CD4-positive, alpha-beta T cell (primary cell): ENCODE data around the gene GRK5. TPM values are rescaled to one million over a fixed set of nuclear protein-coding genes. Genes with fewer than 3 reads are reported as not detected.

Experiments used
- ATAC-seq: fragments of 200-7000 bp; cut with Tn5 transposase; one replicate; pipeline ENCODE4 v1.10.0; 2022; ENCODE audit warnings: mild to moderate bottlenecking; ENCODE audit not compliant: poor library complexity
- CTCF ChIA-PET: fragments of 350-600 bp; sonication (Branson Sonifier 250); formaldehyde crosslinking; loops from one replicate; lab custom pipeline; 2021; ENCODE audit warnings: antibody characterized with exemption, inconsistent platforms; lab: Charles Lee
- POLR2A ChIA-PET: fragments of 350-600 bp; sonication (Branson Sonifier 250); formaldehyde crosslinking; loops from one replicate; lab custom pipeline; 2021; ENCODE audit warnings: antibody characterized with exemption, inconsistent platforms; lab: Charles Lee
- DNase-seq, 14 experiments: peaks; one replicate each; pipeline ENCODE4 v3.0.0-alpha.2; 2013 to 2020; ENCODE audit warnings: mixed read lengths in 2 of 14
- H3K27ac ChIP-seq, 2 donors: one replicate each; pipeline versions ENCODE4 v1.5.1 to v1.7.0; 2013; ENCODE audit warnings: low read length in 2 of 2, low read depth in 1 of 2, mild to moderate bottlenecking in 1 of 2
- H3K27me3 ChIP-seq, 2 experiments: 1 replicate in 1 of 2; 2 replicates in 1 of 2; pipeline versions ENCODE4 v1.6.1 to v1.7.0; 2013; ENCODE audit warnings: low read length in 2 of 2, control low read depth in 1 of 2, mild to moderate bottlenecking in 1 of 2, moderate library complexity in 1 of 2; ENCODE audit not compliant: insufficient read depth in 2 of 2, control insufficient read depth in 1 of 2
- H3K36me3 ChIP-seq: one replicate; pipeline ENCODE4 v1.6.1; 2013; ENCODE audit warnings: low read length, control low read depth; ENCODE audit not compliant: insufficient read depth
- H3K4me1 ChIP-seq: one replicate; pipeline ENCODE4 v1.6.1; 2013; ENCODE audit warnings: low read length, control low read depth; ENCODE audit not compliant: insufficient read depth
- H3K4me3 ChIP-seq: one replicate; pipeline ENCODE4 v1.5.1; 2013; ENCODE audit warnings: mild to moderate bottlenecking, low read length, moderate library complexity
- H3K9me3 ChIP-seq, 2 experiments: 1 replicate in 1 of 2; 2 replicates in 1 of 2; pipeline versions ENCODE4 v1.6.1 to v1.7.0; 2013; ENCODE audit warnings: low read length in 2 of 2, mild to moderate bottlenecking in 2 of 2, control low read depth in 1 of 2, moderate library complexity in 1 of 2; ENCODE audit not compliant: control insufficient read depth in 1 of 2, insufficient read depth in 1 of 2
- H3K27ac Mint-ChIP-seq: one replicate; pipeline ENCODE4 v1.8.0; 2020; ENCODE audit warnings: mixed read lengths
- H3K27me3 Mint-ChIP-seq: one replicate; pipeline ENCODE4 v1.8.0; 2021; ENCODE audit warnings: mixed read lengths
- H3K36me3 Mint-ChIP-seq: one replicate; pipeline ENCODE4 v1.8.0; 2021; ENCODE audit warnings: low read depth, mixed read lengths
- H3K4me1 Mint-ChIP-seq: one replicate; pipeline ENCODE4 v1.8.0; 2021; ENCODE audit warnings: low read depth, mixed read lengths
- H3K4me3 Mint-ChIP-seq: one replicate; pipeline ENCODE4 v1.8.0; 2020; ENCODE audit warnings: mild to moderate bottlenecking, mixed read lengths
- H3K9me3 Mint-ChIP-seq: one replicate; pipeline ENCODE4 v1.8.0; 2020; ENCODE audit warnings: mixed read lengths
- CTCF ChIP-seq: fragments of 200-600 bp; IDR thresholded peaks from one replicate; pipeline ENCODE4 v1.8.0; 2022; ENCODE audit warnings: antibody characterized with exemption, mild to moderate bottlenecking
- intact Hi-C, 2 experiments: fragments of 100-400 bp; cut with DNase I in 1 of 2; cut with micrococcal nuclease in 1 of 2; formaldehyde crosslinking; loops; one replicate each; pipeline versions ENCODE4 v1.15.1 to v1.9.0; 2023 to 2025; cut with DNase I, micrococcal nuclease
- total RNA-seq, 174 experiments: library from RNA in 2 of 174; stranded (reverse) in 2 of 174; gene quantifications; one replicate each; pipeline ENCODE4 v1.2.3 and lab custom pipeline; 2021 to 2026

The GRK5 gene
- total RNA-seq, 2 experiments from 2014 or later, result 19.2 to 20.8 TPM

- TF ChIP-seq CTCF, result no peak
- Histone ChIP-seq H3K27ac (no peak overlapping the region), H3K9me3 (no peaks in the 10 kb centered on the region), H3K27me3 (no peaks in the 10 kb centered on the region), H3K4me1 (no peaks in the 10 kb centered on the region), H3K4me3 (no peak overlapping the region), H3K36me3 (peaks cover 17% of the 10 kb centered on the region)
- ChIA-PET POLR2A (no interaction called here), CTCF (interaction anchor here (1.5 kb wide), 1 partner anchor 10 kb away, joined by 4 read pairs; no protein-coding TSS in a partner anchor)
- Mint-ChIP-seq H3K4me3 (no peak overlapping the region), H3K9me3 (no peaks in the 10 kb centered on the region), H3K4me1 (no peaks in the 10 kb centered on the region), H3K27ac (no peak overlapping the region), H3K27me3 (no peaks in the 10 kb centered on the region), H3K36me3 (peaks cover 7% of the 10 kb centered on the region)
- intact Hi-C loops, result no loop called here
- no peak for DNase-seq
- ATAC-seq, result no peak
Observed at GRCh38 chr10:119454990-119455389, 247.6 kb downstream of the GRK5 start.

GRCh38 chr10:119455609-119456434 lies 248.5 kb downstream of the GRK5 start:
- Histone ChIP-seq H3K4me1 (no peaks in the 10 kb centered on the region), H3K27me3 (no peaks in the 10 kb centered on the region), H3K36me3 (peaks cover 14% of the 10 kb centered on the region), H3K4me3 (no peak overlapping the region), H3K27ac (no peak overlapping the region), H3K9me3 (no peaks in the 10 kb centered on the region)
- intact Hi-C loops, result no loop called here
- no peak overlapping the region for H3K4me3 Mint-ChIP-seq
- DNase-seq, result no peak
- ChIA-PET POLR2A (no interaction called here), CTCF (interaction anchor here (1.0 to 2.2 kb wide), 2 partner anchors 11 to 147 kb away, joined by 3 to 5 read pairs; no protein-coding TSS in a partner anchor)
- no peak for TF ChIP-seq CTCF
- no peaks in the 10 kb centered on the region for H3K27me3 Mint-ChIP-seq
- H3K36me3 Mint-ChIP-seq, result peaks cover 7% of the 10 kb centered on the region
- H3K9me3 Mint-ChIP-seq, result no peaks in the 10 kb centered on the region
- no peak overlapping the region for H3K27ac Mint-ChIP-seq
- H3K4me1 Mint-ChIP-seq, result no peaks in the 10 kb centered on the region
- ATAC-seq, result no peak

GRCh38 chr10:119456435-119456810 lies 249.1 kb downstream of the GRK5 start:
- no peak overlapping the region for H3K27ac ChIP-seq
- DNase-seq (no peak), ATAC-seq (no peak)
- POLR2A ChIA-PET, result interaction anchor here (1.0 kb wide), 1 partner anchor 33 kb away, joined by 3 read pairs; no protein-coding TSS in a partner anchor
- no peaks in the 10 kb centered on the region for H3K9me3 ChIP-seq
- no peaks in the 10 kb centered on the region for H3K4me1 ChIP-seq
- no peaks in the 10 kb centered on the region for H3K27me3 Mint-ChIP-seq
- H3K4me1 Mint-ChIP-seq, result no peaks in the 10 kb centered on the region
- no peak overlapping the region for H3K4me3 Mint-ChIP-seq
- CTCF ChIA-PET, result interaction anchor here (1.0 to 2.2 kb wide), 2 partner anchors 11 to 146 kb away, joined by 3 to 5 read pairs; no protein-coding TSS in a partner anchor
- TF ChIP-seq CTCF, result no peak
- H3K27ac Mint-ChIP-seq, result no peak overlapping the region
- peaks cover 14% of the 10 kb centered on the region for H3K36me3 ChIP-seq
- H3K4me3 ChIP-seq, result no peak overlapping the region
- H3K36me3 Mint-ChIP-seq, result peaks cover 7% of the 10 kb centered on the region
- no peaks in the 10 kb centered on the region for H3K27me3 ChIP-seq
- intact Hi-C loops, result no loop called here
- no peaks in the 10 kb centered on the region for H3K9me3 Mint-ChIP-seq
